Osteoblast (primary cell): ENCODE results near the gene PIEZO2. TPM values are rescaled to one million over a fixed set of nuclear protein-coding genes. Genes with fewer than 3 reads are reported as not detected.

Source experiments
- DNase-seq: peaks from one replicate; pipeline ENCODE4 v3.0.0; 2011; ENCODE audit warnings: low spot score, mixed read lengths; ENCODE audit not compliant: insufficient read length; ENCODE audit errors: missing footprints
- H2AFZ ChIP-seq: 2 replicates; pipeline ENCODE4 v1.6.0; 2011; ENCODE audit warnings: mild to moderate bottlenecking, low read length
- H3K27ac ChIP-seq: 2 replicates; pipeline ENCODE4 v1.5.1; 2011; ENCODE audit warnings: mild to moderate bottlenecking, low read depth, low read length, moderate library complexity
- H3K27me3 ChIP-seq: 2 replicates; pipeline ENCODE4 v1.6.0; 2012; ENCODE audit warnings: mild to moderate bottlenecking, control low read depth, inconsistent platforms, low read length, moderate library complexity; ENCODE audit not compliant: insufficient read depth
- H3K36me3 ChIP-seq: 2 replicates; pipeline ENCODE4 v1.5.1; 2011; ENCODE audit warnings: mild to moderate bottlenecking, low read length, control low read depth, moderate library complexity; ENCODE audit not compliant: insufficient read depth
- H3K4me1 ChIP-seq: 2 replicates; pipeline ENCODE4 v1.5.1; 2011; ENCODE audit warnings: mild to moderate bottlenecking, low read length, control low read depth, moderate library complexity; ENCODE audit not compliant: insufficient read depth
- H3K4me2 ChIP-seq: 2 replicates; pipeline ENCODE4 v1.6.0; 2011; ENCODE audit warnings: mild to moderate bottlenecking, low read length; ENCODE audit not compliant: insufficient read depth
- H3K4me3 ChIP-seq: fragments of 200-600 bp; sonication (generic); 3 replicates; pipeline ENCODE4 v1.5.1; 2012; ENCODE audit warnings: mild to moderate bottlenecking, low read length, inconsistent platforms; ENCODE audit not compliant: insufficient read depth
- H3K79me2 ChIP-seq: 2 replicates; pipeline ENCODE4 v1.6.0; 2012; ENCODE audit warnings: mild to moderate bottlenecking, low read length, control low read depth, inconsistent platforms; ENCODE audit not compliant: insufficient read depth
- H3K9me3 ChIP-seq: 2 replicates; pipeline ENCODE4 v1.5.1; 2011; ENCODE audit warnings: low read depth, low read length, control low read depth
- H4K20me1 ChIP-seq: 2 replicates; pipeline ENCODE4 v1.6.0; 2012; ENCODE audit warnings: mild to moderate bottlenecking, low read length, control low read depth; ENCODE audit not compliant: insufficient read depth
- CTCF ChIP-seq: IDR thresholded peaks from 2 replicates; pipeline ENCODE4 v1.5.1; 2011; ENCODE audit warnings: mild to moderate bottlenecking, low read depth, low read length, moderate library complexity; ENCODE audit errors: extremely low read depth
- total RNA-seq: library from RNA; depleted of rRNA; stranded (reverse); fragments of >200 nt; gene quantifications from 2 replicates; pipeline ENCODE4 v1.2.3, GENCODE V29; 2012

Gene PIEZO2
- total RNA-seq, 1 donor = 46.7 TPM

- H3K4me3 ChIP-seq = no peak overlapping the region
- H3K4me2 ChIP-seq = no peak overlapping the region
- H3K27ac ChIP-seq = no peak overlapping the region
- H3K9me3 ChIP-seq = no peaks in the 10 kb centered on the region
- H3K79me2 ChIP-seq = no peaks in the 10 kb centered on the region
- no peak for TF ChIP-seq CTCF
- no peaks in the 10 kb centered on the region for H3K4me1 ChIP-seq
- no peaks in the 10 kb centered on the region for H4K20me1 ChIP-seq
- H3K27me3 ChIP-seq = no peaks in the 10 kb centered on the region
- H2AFZ ChIP-seq = no peak overlapping the region
- no peaks in the 10 kb centered on the region for H3K36me3 ChIP-seq
- DNase-seq = peak; percentile 62
Measured at GRCh38 chr18:11106894-11107293, 42.5 kb downstream of the PIEZO2 start.

GRCh38 chr18:11105463-11105862 is 43.9 kb downstream of the PIEZO2 start:
- Histone ChIP-seq H3K79me2 (no peaks in the 10 kb centered on the region), H3K36me3 (no peaks in the 10 kb centered on the region), H3K4me1 (no peaks in the 10 kb centered on the region), H3K27ac (no peak overlapping the region), H3K4me3 (no peak overlapping the region), H3K27me3 (no peaks in the 10 kb centered on the region), H2AFZ (no peak overlapping the region), H3K9me3 (no peaks in the 10 kb centered on the region), H3K4me2 (no peak overlapping the region), H4K20me1 (no peaks in the 10 kb centered on the region)
- no peak for DNase-seq
- TF ChIP-seq CTCF = no peak

GRCh38 chr18:11104307-11104706 is 45.1 kb downstream of the PIEZO2 start:
- Histone ChIP-seq H3K4me3 (no peak overlapping the region), H3K27ac (no peak overlapping the region), H3K4me2 (no peak overlapping the region), H3K4me1 (no peaks in the 10 kb centered on the region), H3K27me3 (no peaks in the 10 kb centered on the region), H3K79me2 (no peaks in the 10 kb centered on the region), H2AFZ (no peak overlapping the region), H3K9me3 (no peaks in the 10 kb centered on the region), H4K20me1 (no peaks in the 10 kb centered on the region), H3K36me3 (no peaks in the 10 kb centered on the region)
- no peak for DNase-seq
- TF ChIP-seq CTCF = no peak

GRCh38 chr18:11096839-11097750 is 52.3 kb downstream of the PIEZO2 start:
- no peak overlapping the region for H3K4me3 ChIP-seq
- no peaks in the 10 kb centered on the region for H4K20me1 ChIP-seq
- H3K27ac ChIP-seq = no peak overlapping the region
- H3K36me3 ChIP-seq = no peaks in the 10 kb centered on the region
- H3K27me3 ChIP-seq = no peaks in the 10 kb centered on the region
- no peak for DNase-seq
- H3K79me2 ChIP-seq = no peaks in the 10 kb centered on the region
- no peak for TF ChIP-seq CTCF
- H3K9me3 ChIP-seq = no peaks in the 10 kb centered on the region
- H3K4me2 ChIP-seq = peak overlapping the region; percentile 39
- H3K4me1 ChIP-seq = no peaks in the 10 kb centered on the region
- no peak overlapping the region for H2AFZ ChIP-seq
